HepG2 (cell line): ENCODE data around the gene CACNA1D. TPM values are rescaled to one million over a fixed set of nuclear protein-coding genes. Genes with fewer than 3 reads are reported as not detected.

ENCODE experiments used
- ATAC-seq: fragments of 200-7000 bp; cut with Tn5 transposase; 3 replicates; pipeline ENCODE4 v1.9.1; 2020; ENCODE audit warnings: mild to moderate bottlenecking, moderate library complexity
- BruUV-seq: library from RNA; stranded (reverse); fragments of 400-500 nt; replicated peaks from 2 replicates; lab custom pipeline; 2021; lab: Mats Ljungman, UMichigan
- CTCF ChIA-PET: fragments of 300-600 bp; formaldehyde crosslinking; extraction: SDS; loops from one replicate; lab custom pipeline; 2021; ENCODE audit warnings: low total read pairs, inconsistent platforms, low intra/inter-chr PET ratio; lab: Yijun Ruan, JAX
- POLR2A ChIA-PET: fragments of 350-600 bp; sonication (Branson Sonifier 250); formaldehyde crosslinking; loops from one replicate; lab custom pipeline; 2020; ENCODE audit warnings: antibody characterized with exemption, inconsistent platforms; lab: Yijun Ruan, JAX
- DNase-seq: peaks from one replicate; pipeline ENCODE4 v3.0.0-alpha.2; 2015; ENCODE audit warnings: low spot score
- FAIRE-seq: peaks from 3 replicates; lab custom pipeline; 2011; peaks lifted over from hg19 to GRCh38; lab: Jason Lieb, UNC
- H2AFZ ChIP-seq: one replicate; pipeline ENCODE4 v1.6.1; 2011; ENCODE audit warnings: low read length, inconsistent platforms
- H3K27ac ChIP-seq: fragments of 300-600 bp; 3 replicates; pipeline ENCODE4 v1.8.0; 2011; ENCODE audit warnings: mixed run types, mild to moderate bottlenecking, mixed read lengths, low read length, inconsistent platforms; ENCODE audit not compliant: insufficient read depth; ENCODE audit errors: extremely low read length
- H3K27me3 ChIP-seq, 2 experiments: fragments of 200-600 bp in 1 of 2; 2 replicates in 1 of 2; 3 replicates in 1 of 2; pipeline versions ENCODE4 v1.6.0 to v1.8.0; 2011; ENCODE audit warnings: low read length in 2 of 2, mild to moderate bottlenecking in 2 of 2, moderate library complexity in 2 of 2, inconsistent platforms in 1 of 2; ENCODE audit not compliant: insufficient read depth in 2 of 2, control insufficient read depth in 1 of 2
- H3K36me3 ChIP-seq, 2 experiments: fragments of 200-600 bp in 1 of 2; replicated peaks in 1 of 2; 2 replicates in 1 of 2; 3 replicates in 1 of 2; pipeline versions ENCODE4 v1.5.1 to v1.8.0; 2011; ENCODE audit warnings: low read length in 2 of 2, inconsistent platforms in 1 of 2; ENCODE audit not compliant: insufficient read depth in 2 of 2, control insufficient read depth in 1 of 2
- H3K4me1 ChIP-seq: 2 replicates; pipeline ENCODE4 v1.5.1; 2012; ENCODE audit warnings: low read length, inconsistent platforms; ENCODE audit not compliant: insufficient read depth
- H3K4me2 ChIP-seq: 2 replicates; pipeline ENCODE4 v1.6.0; 2011; ENCODE audit warnings: low read depth, low read length, inconsistent platforms
- H3K4me3 ChIP-seq, 3 experiments: fragments of 200-600 bp in 1 of 3; sonication (generic), shearing (Covaris generic) in 1 of 3; replicated peaks in 1 of 3; 2 replicates each; pipeline ENCODE4 v1.5.1; 2011 to 2016; ENCODE audit warnings: low read length in 3 of 3, inconsistent platforms in 2 of 3, low read depth in 2 of 3, mild to moderate bottlenecking in 2 of 3, control low read depth in 1 of 3, mixed read lengths in 1 of 3; ENCODE audit not compliant: insufficient read depth in 1 of 3
- H3K79me2 ChIP-seq: one replicate; pipeline ENCODE4 v1.6.1; 2011; ENCODE audit warnings: low read length, inconsistent platforms; ENCODE audit not compliant: insufficient read depth
- H3K9ac ChIP-seq: 2 replicates; pipeline ENCODE4 v1.6.0; 2011; ENCODE audit warnings: mild to moderate bottlenecking, low read depth, low read length, inconsistent platforms; ENCODE audit not compliant: insufficient read depth
- H3K9me3 ChIP-seq: 2 replicates; pipeline ENCODE4 v1.5.1; 2012; ENCODE audit warnings: mild to moderate bottlenecking, low read length
- H4K20me1 ChIP-seq: 2 replicates; pipeline ENCODE4 v1.6.0; 2011; ENCODE audit warnings: inconsistent platforms, mild to moderate bottlenecking, low read length, moderate library complexity; ENCODE audit not compliant: insufficient read depth
- NFYB ChIP-seq: sonication (generic); formaldehyde crosslinking; IDR thresholded peaks from 2 replicates; pipeline ENCODE4 v1.4.0; 2020; ENCODE audit warnings: missing genetic modification reagents
- POLR2A ChIP-seq, 2 experiments: IDR thresholded peaks; 2 replicates each; pipeline ENCODE4 v1.6.1; 2011; ENCODE audit warnings: low read depth in 2 of 2, low read length in 2 of 2, mild to moderate bottlenecking in 1 of 2, moderate library complexity in 1 of 2; ENCODE audit not compliant: insufficient read depth in 1 of 2
- PRDM4 ChIP-seq: sonication (generic); formaldehyde crosslinking; IDR thresholded peaks from 2 replicates; pipeline ENCODE4 v1.9.0; 2021; ENCODE audit warnings: missing genetic modification reagents, borderline replicate concordance
- RARA ChIP-seq: IDR thresholded peaks from 2 replicates; pipeline ENCODE4 v1.6.1; 2016; ENCODE audit warnings: missing genetic modification reagents, missing compliant biosample characterization
- RFXANK ChIP-seq: IDR thresholded peaks from 2 replicates; pipeline ENCODE4 v1.6.1; 2016
- SALL1 ChIP-seq: sonication (generic); formaldehyde crosslinking; IDR thresholded peaks from 2 replicates; pipeline ENCODE4 v1.8.0; 2022; ENCODE audit warnings: mild to moderate bottlenecking, missing genetic modification reagents
- TBX3 ChIP-seq: fragments of 450-650 bp; IDR thresholded peaks from 2 replicates; pipeline ENCODE4 v1.6.1; 2017; ENCODE audit warnings: antibody characterized with exemption, mild to moderate bottlenecking, inconsistent platforms, borderline replicate concordance
- XBP1 ChIP-seq: sonication (generic); formaldehyde crosslinking; IDR thresholded peaks from 2 replicates; pipeline ENCODE4 v1.5.0; 2020; ENCODE audit warnings: missing genetic modification reagents
- ZKSCAN8 ChIP-seq: IDR thresholded peaks from 2 replicates; pipeline ENCODE4 v1.6.1; 2016; ENCODE audit warnings: borderline replicate concordance, missing genetic modification reagents, missing compliant biosample characterization
- ZNF343 ChIP-seq: sonication (generic); formaldehyde crosslinking; IDR thresholded peaks from 2 replicates; pipeline ENCODE4 v1.4.0; 2020; ENCODE audit warnings: mild to moderate bottlenecking, missing genetic modification reagents
- ZNF639 ChIP-seq: conservative IDR thresholded peaks from 2 replicates; pipeline ENCODE4 v1.6.1; 2018; ENCODE audit warnings: missing genetic modification reagents
- ZNF691 ChIP-seq: sonication (generic); formaldehyde crosslinking; IDR thresholded peaks from 2 replicates; pipeline ENCODE4 v1.4.0; 2020; ENCODE audit warnings: missing genetic modification reagents, low read depth, mild to moderate bottlenecking, borderline replicate concordance
- WGBS: methylation state at CpG from one replicate; pipeline ENCODE4 v1.1.6; 2017; ENCODE audit warnings: low lambda C conversion rate; 5-methylcytosine and 5-hydroxymethylcytosine counted together
- in situ Hi-C: cut with HindIII; loops from 2 replicates; pipeline ENCODE4 v1.10.0; 2017; ENCODE audit warnings: low pct_unique_long_range_greater_than_20kb; ENCODE audit not compliant: extremely low pct_ligation_motif_present
- intact Hi-C: fragments of 100-400 bp; cut with micrococcal nuclease; formaldehyde crosslinking; loops from one replicate; pipeline ENCODE4 v1.10.0; 2022; ENCODE audit not compliant: unreplicated experiment
- polyA plus RNA-seq, 8 experiments: library from polyadenylated mRNA; depleted of rRNA in 3 of 8; stranded (reverse) in 7 of 8; unstranded in 1 of 8; fragments of >200 nt; fragmentation: Illumina TruSeq in 4 of 8; extraction: Trizol in 4 of 8; gene quantifications; 2 replicates each; pipeline versions ENCODE4 v1.2.1 to v1.2.3, GENCODE V29; 2011 to 2016; ENCODE audit warnings: low read depth in 4 of 8, missing spikeins in 1 of 8, mixed read lengths in 1 of 8; ENCODE audit not compliant: insufficient read depth in 1 of 8
- total RNA-seq, 5 experiments: library from RNA; depleted of rRNA; stranded (reverse); fragments of >200 nt; fragmentation: Illumina TruSeq; extraction: Trizol; gene quantifications; 2 replicates each; pipeline ENCODE4 v1.2.3, GENCODE V29; 2016; ENCODE audit warnings: low read depth in 1 of 5

CACNA1D gene
- total and polyA plus RNA-seq, 2 of the 13 experiments (the other 11 are each of a cell fraction or from before 2014, with no cell fraction given), result 0.26 to 0.38 TPM

GRCh38 chr3:53721187-53722119, 227.0 kb downstream of the CACNA1D start:
- H4K20me1 ChIP-seq, result no peaks in the 10 kb centered on the region
- POLR2A ChIA-PET, result no interaction called here
- TF ChIP-seq RFXANK (CRISPR knock-in tag) (no peak), RARA (CRISPR knock-in tag) (no peak), ZNF343 (CRISPR knock-in tag) (no peak), XBP1 (CRISPR knock-in tag) (no peak), ZNF639 (CRISPR knock-in tag) (no peak), POLR2A (IDR thresholded peaks at IDR 0.05; ENCODE audit: insufficient read depth in 1 of 2, low read depth in 2 of 2, low read length in 2 of 2) (no peak), ZKSCAN8 (CRISPR knock-in tag) (no peak), SALL1 (CRISPR knock-in tag) (no peak), ZNF691 (CRISPR knock-in tag) (no peak), NFYB (no peak), PRDM4 (no peak), TBX3 (no peak)
- 25% methylated on average over 6 of the region's 6 CpGs for WGBS
- no peak overlapping the region for H2AFZ ChIP-seq
- no peaks in the 10 kb centered on the region for H3K79me2 ChIP-seq
- no peaks in the 10 kb centered on the region for H3K36me3 ChIP-seq
- no peak for ATAC-seq
- intact Hi-C loops, result no loop called here
- H3K27ac ChIP-seq, result no peak overlapping the region
- H3K4me2 ChIP-seq, result no peak overlapping the region
- no peak for DNase-seq
- FAIRE-seq, result no peak
- no peak overlapping the region for H3K4me3 ChIP-seq
- CTCF ChIA-PET, result no interaction called here
- no peaks in the 10 kb centered on the region for H3K9me3 ChIP-seq
- no peaks in the 10 kb centered on the region for H3K4me1 ChIP-seq
- H3K27me3 ChIP-seq, result no peaks in the 10 kb centered on the region
- in situ Hi-C loops, result no loop called here
- H3K9ac ChIP-seq, result no peak overlapping the region
- no TSS peak for BruUV-seq
